Measurements from ENCODE around the gene AKAP13. TPM values are rescaled to one million over a fixed set of nuclear protein-coding genes. Genes with fewer than 3 reads are reported as not detected.

AKAP13 gene
- total RNA-seq, 1 experiment from 2014 or later: 36.4 TPM

GRCh38 chr15:85377986-85378385, 2.4 kb upstream of the AKAP13 start:
- DNase-seq: no peak
- no peaks in the 10 kb centered on the region for H3K9me3 ChIP-seq
- no peaks in the 10 kb centered on the region for H3K27me3 ChIP-seq
- H3K4me3 ChIP-seq: no peak overlapping the region
- H3K36me3 ChIP-seq: no peaks in the 10 kb centered on the region; the same call in 1 of the 2 replicates

- H3K27me3 ChIP-seq: no peaks in the 10 kb centered on the region
- no peak for DNase-seq
- H3K4me3 ChIP-seq: peak overlapping the region; percentile 96
- H3K36me3 ChIP-seq: no peaks in the 10 kb centered on the region; the same call in 1 of the 2 replicates
- no peaks in the 10 kb centered on the region for H3K9me3 ChIP-seq
Observed at GRCh38 chr15:85379403-85380131, 836 bp upstream of the AKAP13 start.

GRCh38 chr15:85380812-85381642, 624 bp downstream of the AKAP13 start:
- DNase-seq: peak; percentile 59
- no peaks in the 10 kb centered on the region; the same call in 1 of the 2 replicates for H3K36me3 ChIP-seq
- no peaks in the 10 kb centered on the region for H3K9me3 ChIP-seq
- H3K27me3 ChIP-seq: no peaks in the 10 kb centered on the region
- H3K4me3 ChIP-seq: peak overlapping the region; percentile 96

GRCh38 chr15:85381850-85382751, 1.7 kb downstream of the AKAP13 start:
- DNase-seq: no peak

GRCh38 chr15:85382942-85383341, 2.5 kb downstream of the AKAP13 start:
- no peak for DNase-seq
- no peak overlapping the region for H3K4me3 ChIP-seq
- no peaks in the 10 kb centered on the region for H3K27me3 ChIP-seq
- no peaks in the 10 kb centered on the region for H3K9me3 ChIP-seq
- H3K36me3 ChIP-seq: no peaks in the 10 kb centered on the region; the same call in 1 of the 2 replicates

More at GRCh38 chr15:85381850-85382751, 1.7 kb downstream of the AKAP13 start:
- Histone ChIP-seq H3K27me3 (no peaks in the 10 kb centered on the region), H3K9me3 (no peaks in the 10 kb centered on the region), H3K36me3 (no peaks in the 10 kb centered on the region; the same call in 1 of the 2 replicates), H3K4me3 (peak overlapping the region; percentile 96)

- Histone ChIP-seq H3K4me3 (no peak overlapping the region), H3K9me3 (no peaks in the 10 kb centered on the region), H3K27me3 (no peaks in the 10 kb centered on the region), H3K36me3 (no peaks in the 10 kb centered on the region; the same call in 1 of the 2 replicates)
- no peak for DNase-seq
Observed at GRCh38 chr15:85383470-85384148, 3.2 kb downstream of the AKAP13 start.

- H3K27me3 ChIP-seq: no peaks in the 10 kb centered on the region
- H3K36me3 ChIP-seq: no peaks in the 10 kb centered on the region; the same call in 1 of the 2 replicates
- no peak overlapping the region for H3K4me3 ChIP-seq
- no peaks in the 10 kb centered on the region for H3K9me3 ChIP-seq
- no peak for DNase-seq
Observed at GRCh38 chr15:85386261-85386660, 5.9 kb downstream of the AKAP13 start.

GRCh38 chr15:85388566-85389305, 8.3 kb downstream of the AKAP13 start:
- H3K27me3 ChIP-seq: no peaks in the 10 kb centered on the region
- H3K36me3 ChIP-seq: no peaks in the 10 kb centered on the region; the same call in 1 of the 2 replicates
- DNase-seq: no peak

GRCh38 chr15:85389306-85389650, 8.9 kb downstream of the AKAP13 start:
- Histone ChIP-seq H3K27me3 (no peaks in the 10 kb centered on the region), H3K9me3 (no peaks in the 10 kb centered on the region), H3K36me3 (no peaks in the 10 kb centered on the region; the same call in 1 of the 2 replicates), H3K4me3 (no peak overlapping the region)
- no peak for DNase-seq

More at GRCh38 chr15:85388566-85389305, 8.3 kb downstream of the AKAP13 start:
- Histone ChIP-seq H3K4me3 (no peak overlapping the region), H3K9me3 (no peaks in the 10 kb centered on the region)

GRCh38 chr15:85389772-85390171, 9.4 kb downstream of the AKAP13 start:
- no peak for DNase-seq
- no peaks in the 10 kb centered on the region for H3K27me3 ChIP-seq
- no peak overlapping the region for H3K4me3 ChIP-seq
- H3K36me3 ChIP-seq: no peaks in the 10 kb centered on the region; the same call in 1 of the 2 replicates
- no peaks in the 10 kb centered on the region for H3K9me3 ChIP-seq

GRCh38 chr15:85393210-85393609, 12.8 kb downstream of the AKAP13 start:
- H3K36me3 ChIP-seq: no peaks in the 10 kb centered on the region
- H3K4me3 ChIP-seq: no peak overlapping the region
- H3K9me3 ChIP-seq: no peaks in the 10 kb centered on the region
- no peak for DNase-seq
- no peaks in the 10 kb centered on the region for H3K27me3 ChIP-seq

GRCh38 chr15:85394554-85395333, 14.3 kb downstream of the AKAP13 start:
- DNase-seq: no peak
- no peaks in the 10 kb centered on the region for H3K36me3 ChIP-seq
- no peaks in the 10 kb centered on the region for H3K27me3 ChIP-seq
- no peak overlapping the region for H3K4me3 ChIP-seq
- H3K9me3 ChIP-seq: no peaks in the 10 kb centered on the region

- H3K27me3 ChIP-seq: no peaks in the 10 kb centered on the region
- no peak for DNase-seq
- H3K9me3 ChIP-seq: no peaks in the 10 kb centered on the region
- no peaks in the 10 kb centered on the region for H3K36me3 ChIP-seq
- no peak overlapping the region for H3K4me3 ChIP-seq
Observed at GRCh38 chr15:85396554-85396953, 16.2 kb downstream of the AKAP13 start.

GRCh38 chr15:85397151-85397550, 16.7 kb downstream of the AKAP13 start:
- Histone ChIP-seq H3K27me3 (no peaks in the 10 kb centered on the region), H3K4me3 (no peak overlapping the region)
- DNase-seq: no peak

GRCh38 chr15:85397926-85398325, 17.5 kb downstream of the AKAP13 start:
- DNase-seq: no peak
- no peaks in the 10 kb centered on the region for H3K36me3 ChIP-seq
- H3K9me3 ChIP-seq: no peaks in the 10 kb centered on the region
- H3K4me3 ChIP-seq: no peak overlapping the region
- H3K27me3 ChIP-seq: no peaks in the 10 kb centered on the region

More at GRCh38 chr15:85397151-85397550, 16.7 kb downstream of the AKAP13 start:
- Histone ChIP-seq H3K36me3 (no peaks in the 10 kb centered on the region), H3K9me3 (no peaks in the 10 kb centered on the region)
